ENCODE data around the gene SSH2. TPM values are rescaled to one million over a fixed set of nuclear protein-coding genes. Genes with fewer than 3 reads are reported as not detected.

The SSH2 gene
- total and polyA plus RNA-seq, 2 of the 13 experiments (the other 11 are each of a cell fraction or from before 2014, with no cell fraction given), result 6.0 to 6.4 TPM

DNA sequence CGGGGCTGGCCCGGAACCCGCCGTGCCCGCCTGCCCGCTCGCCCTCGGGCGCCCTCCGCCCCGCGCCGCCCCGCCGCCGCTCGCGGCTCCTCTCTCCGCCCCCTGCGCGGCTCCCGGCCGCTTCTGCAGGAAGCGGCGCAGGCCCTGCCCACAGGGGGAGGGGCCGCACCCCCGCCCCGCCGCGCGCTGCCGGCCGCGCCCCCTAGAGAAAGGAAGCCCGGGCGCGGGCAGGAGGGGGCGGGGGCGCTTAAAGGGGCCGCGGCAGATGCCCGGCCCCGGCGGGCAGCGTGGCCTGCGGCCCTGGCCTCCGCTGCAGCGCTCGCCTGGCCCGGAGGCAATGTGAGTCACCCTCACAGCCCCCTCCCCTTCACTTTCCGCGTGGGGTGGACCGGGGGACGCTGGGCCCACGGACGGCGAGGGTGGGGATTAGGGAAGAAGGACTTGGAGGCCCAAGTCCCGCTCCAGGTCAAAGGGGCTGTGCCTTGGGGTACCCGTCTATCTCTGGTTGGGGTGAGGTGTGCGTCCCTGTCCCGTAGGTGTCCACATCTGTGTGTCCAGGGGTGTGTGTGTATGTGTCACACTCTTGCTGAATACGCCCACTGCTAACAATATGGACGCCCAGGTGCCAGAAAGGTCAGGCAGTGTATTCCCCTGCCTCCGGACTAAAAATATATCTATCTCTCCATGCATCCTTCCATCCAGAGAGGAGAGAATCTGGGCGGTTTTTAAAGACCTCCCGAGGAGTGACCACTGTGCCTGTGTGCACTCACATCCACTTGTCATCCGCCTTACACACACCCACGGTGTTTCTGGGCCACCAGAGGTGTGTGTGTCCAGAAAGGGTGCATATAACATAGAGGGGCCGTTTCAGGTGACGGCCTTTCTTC, 340.3 kb downstream of the SSH2 start, which contains the start of gene GIT1:
Gene GIT1 (minus strand): TSS at position 125 of the 887 bp plus-strand sequence. CDS start 270 bp downstream, outside the sequence.
- H3K27me3 ChIP-seq (ENCODE audit: control insufficient read depth in 1 of 2, insufficient read depth in 2 of 2, low read length in 2 of 2), result peaks cover 1 to 9% of the 10 kb centered on the region in 2 experiments; a peak in 3 of 5 replicates
- WGBS (ENCODE audit: low lambda C conversion rate), result 8% methylated on average over 5 of the region's 70 CpGs
- peak within 1 kb of the TSS; percentile 66 for H2AFZ ChIP-seq (ENCODE audit: low read length)
- H3K9me3 ChIP-seq (ENCODE audit: low read length), result no peaks in the 10 kb centered on the region
- peaks cover 58% of the 10 kb centered on the region for H3K4me1 ChIP-seq (ENCODE audit: insufficient read depth, low read length)
- peak; percentile 49 for ATAC-seq
- POLR2A ChIA-PET, result no interaction called here
- no TSS peak for BruUV-seq (replicated peaks)
- intact Hi-C loops (cut with micrococcal nuclease; ENCODE audit: unreplicated experiment), result loop anchor here (2.0 to 10.0 kb wide), 2 partner anchors 15 to 215 kb away; no protein-coding TSS in a partner anchor
- in situ Hi-C loops (cut with HindIII; ENCODE audit: extremely low pct_ligation_motif_present, low pct_unique_long_range_greater_than_20kb), result no loop called here
- H3K4me3 ChIP-seq (replicated peaks in 1 of 3; ENCODE audit: insufficient read depth in 1 of 3, low read depth in 2 of 3, low read length in 3 of 3), result peak within 1 kb of the TSS; percentile 70 to 98 (median 91)
- H4K20me1 ChIP-seq (ENCODE audit: insufficient read depth, low read length), result peaks cover 14% of the 10 kb centered on the region; the same call in 1 of the 2 replicates
- H3K9ac ChIP-seq (ENCODE audit: insufficient read depth, low read depth, low read length), result peak within 1 kb of the TSS; percentile 73
- H3K27ac ChIP-seq (ENCODE audit: extremely low read length, insufficient read depth, low read length), result peak within 1 kb of the TSS; percentile 62
- CTCF ChIA-PET (ENCODE audit: low intra/inter-chr PET ratio, low total read pairs), result interaction anchor here (2.7 kb wide), 1 partner anchor 220 kb away, joined by 10 read pairs; no protein-coding TSS in a partner anchor
- FAIRE-seq, result no peak
- peaks cover 23% of the 10 kb centered on the region for H3K79me2 ChIP-seq (ENCODE audit: insufficient read depth, low read length)
- H3K36me3 ChIP-seq (replicated peaks in 1 of 2; ENCODE audit: control insufficient read depth in 1 of 2, insufficient read depth in 2 of 2, low read length in 2 of 2), result no peaks in the 10 kb centered on the region
- H3K4me2 ChIP-seq (ENCODE audit: low read depth, low read length), result peak within 1 kb of the TSS; percentile 93
- DNase-seq (ENCODE audit: low spot score), result peak; percentile 70
- TF ChIP-seq HNF4G (IDR thresholded peaks at IDR 0.05; ENCODE audit: borderline replicate concordance, low read depth, low read length) (no peak), HNF4G (CRISPR knock-in tag; IDR thresholded peaks at IDR 0.05; ENCODE audit: borderline replicate concordance, low read depth) (no peak), BRD4 (CRISPR knock-in tag; IDR thresholded peaks at IDR 0.05) (no peak), ZNF652 (CRISPR knock-in tag; IDR thresholded peaks at IDR 0.05; ENCODE audit: borderline replicate concordance, low read depth) (no peak), JUND (CRISPR knock-in tag; IDR thresholded peaks at IDR 0.05) (peak; percentile 40; the same call in 1 of the 2 replicates), KDM2A (CRISPR knock-in tag; IDR thresholded peaks at IDR 0.05; ENCODE audit: borderline replicate concordance, low read depth) (peak; percentile 26; the same call in 1 of the 2 replicates), POLR2A (IDR thresholded peaks at IDR 0.05; ENCODE audit: insufficient read depth in 1 of 2, low read depth in 2 of 2, low read length in 2 of 2) (peak in 1 of 2 experiments; percentile 57; a peak in 1 of 4 replicates), PHF5A (CRISPR knock-in tag; IDR thresholded peaks at IDR 0.05; ENCODE audit: low read depth, unreplicated experiment) (peak; percentile 25), ZMYM3 (CRISPR knock-in tag; IDR thresholded peaks at IDR 0.05) (no peak), TAF1 (CRISPR knock-in tag; IDR thresholded peaks at IDR 0.05) (peak; percentile 13; the same call in 1 of the 2 replicates), ZNF598 (CRISPR knock-in tag; IDR thresholded peaks at IDR 0.05; ENCODE audit: borderline replicate concordance) (no peak), ZC3H4 (CRISPR knock-in tag; IDR thresholded peaks at IDR 0.05; ENCODE audit: borderline replicate concordance) (no peak), ZNF879 (CRISPR knock-in tag; IDR thresholded peaks at IDR 0.05) (no peak), ZNF468 (CRISPR knock-in tag; IDR thresholded peaks at IDR 0.05) (peak; percentile 12; the same call in 1 of the 2 replicates), ZNF747 (CRISPR knock-in tag; IDR thresholded peaks at IDR 0.05; ENCODE audit: borderline replicate concordance) (0 out of 2 replicates have a peak, but pooled peaks have one; percentile 17), REL (CRISPR knock-in tag; conservative IDR thresholded peaks at IDR 0.05) (no peak), ZNF781 (CRISPR knock-in tag; IDR thresholded peaks at IDR 0.05; ENCODE audit: borderline replicate concordance, not compliant biosample characterization) (no peak), ZFY (CRISPR knock-in tag; IDR thresholded peaks at IDR 0.05) (peak; percentile 48; the same call in 1 of the 2 replicates)
- TF ChIP-seq, protein P1, sequence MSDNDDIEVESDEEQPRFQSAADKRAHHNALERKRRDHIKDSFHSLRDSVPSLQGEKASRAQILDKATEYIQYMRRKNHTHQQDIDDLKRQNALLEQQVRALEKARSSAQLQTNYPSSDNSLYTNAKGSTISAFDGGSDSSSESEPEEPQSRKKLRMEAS (IDR thresholded peaks at IDR 0.05), result peak; percentile 52
- TF ChIP-seq, protein P2, sequence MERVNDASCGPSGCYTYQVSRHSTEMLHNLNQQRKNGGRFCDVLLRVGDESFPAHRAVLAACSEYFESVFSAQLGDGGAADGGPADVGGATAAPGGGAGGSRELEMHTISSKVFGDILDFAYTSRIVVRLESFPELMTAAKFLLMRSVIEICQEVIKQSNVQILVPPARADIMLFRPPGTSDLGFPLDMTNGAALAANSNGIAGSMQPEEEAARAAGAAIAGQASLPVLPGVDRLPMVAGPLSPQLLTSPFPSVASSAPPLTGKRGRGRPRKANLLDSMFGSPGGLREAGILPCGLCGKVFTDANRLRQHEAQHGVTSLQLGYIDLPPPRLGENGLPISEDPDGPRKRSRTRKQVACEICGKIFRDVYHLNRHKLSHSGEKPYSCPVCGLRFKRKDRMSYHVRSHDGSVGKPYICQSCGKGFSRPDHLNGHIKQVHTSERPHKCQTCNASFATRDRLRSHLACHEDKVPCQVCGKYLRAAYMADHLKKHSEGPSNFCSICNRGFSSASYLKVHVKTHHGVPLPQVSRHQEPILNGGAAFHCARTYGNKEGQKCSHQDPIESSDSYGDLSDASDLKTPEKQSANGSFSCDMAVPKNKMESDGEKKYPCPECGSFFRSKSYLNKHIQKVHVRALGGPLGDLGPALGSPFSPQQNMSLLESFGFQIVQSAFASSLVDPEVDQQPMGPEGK (CRISPR knock-in tag; IDR thresholded peaks at IDR 0.05), result peak; percentile 62
- TF ChIP-seq, protein P3, sequence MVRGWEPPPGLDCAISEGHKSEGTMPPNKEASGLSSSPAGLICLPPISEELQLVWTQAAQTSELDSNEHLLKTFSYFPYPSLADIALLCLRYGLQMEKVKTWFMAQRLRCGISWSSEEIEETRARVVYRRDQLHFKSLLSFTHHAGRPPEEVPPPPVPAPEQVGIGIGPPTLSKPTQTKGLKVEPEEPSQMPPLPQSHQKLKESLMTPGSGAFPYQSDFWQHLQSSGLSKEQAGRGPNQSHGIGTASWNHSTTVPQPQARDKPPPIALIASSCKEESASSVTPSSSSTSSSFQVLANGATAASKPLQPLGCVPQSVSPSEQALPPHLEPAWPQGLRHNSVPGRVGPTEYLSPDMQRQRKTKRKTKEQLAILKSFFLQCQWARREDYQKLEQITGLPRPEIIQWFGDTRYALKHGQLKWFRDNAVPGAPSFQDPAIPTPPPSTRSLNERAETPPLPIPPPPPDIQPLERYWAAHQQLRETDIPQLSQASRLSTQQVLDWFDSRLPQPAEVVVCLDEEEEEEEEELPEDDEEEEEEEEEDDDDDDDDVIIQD (CRISPR knock-in tag; IDR thresholded peaks at IDR 0.05; ENCODE audit: low read depth), result no peak

All from HepG2 (cell line).